Neuronal stem cell (in vitro differentiated cells): ENCODE data around the gene FAM174A.

Experiments
- DNase-seq: peaks from one replicate; pipeline ENCODE4 v3.0.0-alpha.2; 2013; ENCODE audit warnings: low spot score
- H2AFZ ChIP-seq: one replicate; pipeline ENCODE4 v1.6.1; 2013; ENCODE audit warnings: mild to moderate bottlenecking, low read length, inconsistent platforms
- H2AK5ac ChIP-seq: 2 replicates; pipeline ENCODE4 v1.6.1; 2013; ENCODE audit warnings: low read depth, mild to moderate bottlenecking, inconsistent platforms, low read length, moderate library complexity, mixed read lengths
- H2BK120ac ChIP-seq: 2 replicates; pipeline ENCODE4 v1.6.1; 2013; ENCODE audit warnings: low read depth, mild to moderate bottlenecking, inconsistent platforms, low read length, moderate library complexity, mixed read lengths
- H2BK12ac ChIP-seq: one replicate; pipeline ENCODE4 v1.6.1; 2013; ENCODE audit warnings: low read length, inconsistent platforms
- H2BK15ac ChIP-seq: 2 replicates; pipeline ENCODE4 v1.6.1; 2013; ENCODE audit warnings: mild to moderate bottlenecking, low read length, inconsistent platforms, mixed read lengths
- H2BK5ac ChIP-seq: one replicate; pipeline ENCODE4 v1.6.1; 2013; ENCODE audit warnings: inconsistent platforms, mild to moderate bottlenecking, low read length, moderate library complexity
- H3K14ac ChIP-seq: one replicate; pipeline ENCODE4 v1.6.1; 2013; ENCODE audit warnings: low read length, inconsistent platforms
- H3K18ac ChIP-seq: 2 replicates; pipeline ENCODE4 v1.6.1; 2013; ENCODE audit warnings: low read length, inconsistent platforms
- H3K23ac ChIP-seq: 2 replicates; pipeline ENCODE4 v1.6.1; 2013; ENCODE audit warnings: low read depth, mild to moderate bottlenecking, mixed read lengths, low read length, inconsistent platforms; ENCODE audit not compliant: poor library complexity
- H3K27ac ChIP-seq: replicated peaks from 3 replicates; pipeline ENCODE4 v1.5.1; 2013; ENCODE audit warnings: low read length, inconsistent platforms
- H3K27me3 ChIP-seq, 3 experiments: 2 replicates each; pipeline ENCODE4 v1.6.1; 2013; ENCODE audit warnings: low read length in 3 of 3, mild to moderate bottlenecking in 2 of 3, inconsistent platforms in 1 of 3, low read depth in 1 of 3, mixed read lengths in 1 of 3, moderate library complexity in 1 of 3; ENCODE audit not compliant: control insufficient read depth in 3 of 3, insufficient read depth in 3 of 3
- H3K36me3 ChIP-seq, 2 donors: replicated peaks in 1 of 2; 2 replicates each; pipeline ENCODE4 v1.6.1; 2013; ENCODE audit warnings: low read length in 2 of 2; ENCODE audit not compliant: control insufficient read depth in 2 of 2, insufficient read depth in 2 of 2
- H3K4ac ChIP-seq: 2 replicates; pipeline ENCODE4 v1.6.1; 2013; ENCODE audit warnings: inconsistent platforms, mild to moderate bottlenecking, low read length, moderate library complexity
- H3K4me1 ChIP-seq, 2 donors: 1 replicate in 1 of 2; 2 replicates in 1 of 2; pipeline ENCODE4 v1.6.1; 2013; ENCODE audit warnings: low read length in 2 of 2, low read depth in 1 of 2; ENCODE audit not compliant: control insufficient read depth in 2 of 2, insufficient read depth in 1 of 2
- H3K4me2 ChIP-seq: one replicate; pipeline ENCODE4 v1.6.1; 2013; ENCODE audit warnings: mild to moderate bottlenecking, low read length, inconsistent platforms; ENCODE audit not compliant: insufficient read depth, poor library complexity, severe bottlenecking
- H3K4me3 ChIP-seq, 2 donors: 2 replicates each; pipeline ENCODE4 v1.5.1; 2013; ENCODE audit warnings: low read length in 2 of 2, mild to moderate bottlenecking in 2 of 2, inconsistent platforms in 1 of 2, moderate library complexity in 1 of 2
- H3K79me1 ChIP-seq: one replicate; pipeline ENCODE4 v1.6.1; 2013; ENCODE audit warnings: low read depth, mild to moderate bottlenecking, inconsistent platforms, low read length, moderate library complexity
- H3K9ac ChIP-seq: one replicate; pipeline ENCODE4 v1.6.1; 2013; ENCODE audit warnings: mild to moderate bottlenecking, low read depth, low read length, inconsistent platforms; ENCODE audit not compliant: poor library complexity
- H3K9me3 ChIP-seq, 2 donors: replicated peaks in 1 of 2; 2 replicates each; pipeline versions ENCODE3 to v1.6.1; 2013; ENCODE audit warnings: low read length in 2 of 2, mild to moderate bottlenecking in 2 of 2, inconsistent platforms in 1 of 2, low read depth in 1 of 2, mixed read lengths in 1 of 2, moderate library complexity in 1 of 2; ENCODE audit not compliant: control insufficient read depth in 2 of 2, insufficient read depth in 1 of 2
- H4K8ac ChIP-seq: one replicate; pipeline ENCODE4 v1.6.1; 2013; ENCODE audit warnings: low read depth, mild to moderate bottlenecking, inconsistent platforms, low read length, moderate library complexity
- H4K91ac ChIP-seq: one replicate; pipeline ENCODE4 v1.6.1; 2013; ENCODE audit warnings: low read length, low read depth, mild to moderate bottlenecking, inconsistent platforms; ENCODE audit not compliant: poor library complexity
- WGBS, 2 donors: extraction: QIAGEN DNeasy Blood & Tissue Kit; methylation state at CpG; one replicate each; pipeline ENCODE4 v1.1.7; 2013; ENCODE audit warnings: missing lambda C conversion rate in 2 of 2, mixed read lengths in 1 of 2; ENCODE audit not compliant: insufficient read length in 2 of 2, insufficient replicate concordance in 1 of 2; ENCODE audit errors: extremely low coverage in 2 of 2; 5-methylcytosine and 5-hydroxymethylcytosine counted together

Gene FAM174A

DNA sequence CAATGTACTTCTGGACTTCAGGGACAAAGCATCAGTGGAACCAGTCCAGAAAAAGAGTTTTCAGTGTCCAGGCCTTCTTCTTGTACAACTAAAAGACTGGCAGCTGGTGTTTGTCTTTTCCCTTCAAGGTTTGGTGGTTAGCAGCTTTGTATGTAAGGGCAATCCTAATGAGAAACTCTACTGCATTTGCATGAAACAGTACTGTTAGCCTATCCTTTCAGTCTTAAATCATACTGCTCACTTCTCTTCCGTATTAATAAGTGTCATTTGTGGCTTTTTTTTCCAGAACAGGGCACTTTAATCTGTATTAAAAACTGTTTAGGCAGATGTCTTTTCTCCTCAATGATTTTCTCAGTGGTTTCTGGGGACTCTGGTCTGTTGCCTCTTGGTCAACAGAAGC is 48.9 kb downstream of the FAM174A start:
- no peak overlapping the region for H3K27ac ChIP-seq
- no peak overlapping the region for H2BK5ac ChIP-seq
- no peak overlapping the region for H2BK120ac ChIP-seq
- H3K27me3 ChIP-seq: no peaks in the 10 kb centered on the region
- no peak overlapping the region for H2AK5ac ChIP-seq
- no peak overlapping the region for H2AFZ ChIP-seq
- H3K4me2 ChIP-seq: no peak overlapping the region
- no peak overlapping the region for H3K14ac ChIP-seq
- WGBS, 2 donors: no CpG with 5 or more reads among the region's 1 CpG
- peaks cover 0 to 4% of the 10 kb centered on the region in 2 donors for H3K4me1 ChIP-seq
- no peak overlapping the region for H3K9ac ChIP-seq
- H4K91ac ChIP-seq: no peak overlapping the region
- no peak overlapping the region for H3K4ac ChIP-seq
- H4K8ac ChIP-seq: no peak overlapping the region
- no peak for DNase-seq
- no peak overlapping the region for H3K18ac ChIP-seq
- no peaks in the 10 kb centered on the region for H3K79me1 ChIP-seq
- H3K23ac ChIP-seq: no peak overlapping the region
- no peak overlapping the region for H2BK15ac ChIP-seq
- H2BK12ac ChIP-seq: no peak overlapping the region
- H3K4me3 ChIP-seq: no peak overlapping the region
- no peaks in the 10 kb centered on the region for H3K9me3 ChIP-seq
- H3K36me3 ChIP-seq: peaks cover 0 to 2% of the 10 kb centered on the region in 2 donors

DNA sequence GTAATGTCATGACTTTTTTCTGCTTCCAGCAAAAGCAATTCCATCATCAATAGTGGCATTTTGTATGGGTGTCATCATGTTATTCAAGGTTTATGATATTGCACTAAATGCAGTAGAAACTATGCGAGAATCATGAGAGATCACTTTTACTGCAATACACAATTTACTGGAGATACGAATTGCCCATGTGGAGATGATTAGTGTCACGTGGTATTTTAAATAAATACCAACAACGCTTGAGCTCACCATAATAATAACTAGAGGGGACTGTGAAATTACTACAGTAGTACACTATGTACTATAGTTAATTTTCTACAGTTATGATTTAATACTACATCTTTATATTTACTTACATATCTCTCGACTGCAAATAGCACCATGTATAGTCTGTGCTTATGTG is 49.7 kb downstream of the FAM174A start:
- Histone ChIP-seq H3K4me2 (no peak overlapping the region), H4K91ac (no peak overlapping the region), H3K36me3 (peaks cover 0 to 2% of the 10 kb centered on the region in 2 donors), H2AFZ (no peak overlapping the region), H2BK120ac (no peak overlapping the region), H2BK15ac (no peak overlapping the region), H3K27me3 (no peaks in the 10 kb centered on the region), H2BK12ac (no peak overlapping the region), H3K4me1 (peaks cover 0 to 4% of the 10 kb centered on the region in 2 donors), H2BK5ac (no peak overlapping the region), H3K4ac (no peak overlapping the region), H3K79me1 (no peaks in the 10 kb centered on the region), H3K9me3 (no peaks in the 10 kb centered on the region), H3K23ac (no peak overlapping the region), H3K4me3 (no peak overlapping the region), H4K8ac (no peak overlapping the region), H2AK5ac (no peak overlapping the region), H3K9ac (no peak overlapping the region), H3K27ac (no peak overlapping the region), H3K14ac (no peak overlapping the region), H3K18ac (no peak overlapping the region)
- no CpG with 5 or more reads among the region's 5 CpGs for WGBS, 2 donors
- no peak for DNase-seq

DNA sequence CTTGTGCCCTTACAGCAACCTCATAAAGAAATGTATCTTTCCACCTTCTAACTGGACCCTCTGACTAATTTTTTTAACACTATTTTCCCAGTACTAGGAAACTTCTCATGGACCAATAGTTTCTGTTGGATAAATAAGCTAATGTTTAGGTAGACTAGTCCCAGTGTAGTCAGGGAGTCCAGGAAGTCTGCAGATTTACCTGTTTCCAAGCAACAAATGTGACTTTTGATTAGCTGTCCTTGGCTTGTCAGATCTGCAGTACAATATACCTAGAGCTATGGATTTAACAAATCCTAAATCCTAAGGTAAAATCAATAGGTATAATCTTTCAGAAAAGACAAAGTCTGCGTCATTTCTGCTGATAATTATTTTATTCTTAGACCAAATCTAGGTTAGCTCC is 55.7 kb downstream of the FAM174A start:
- Histone ChIP-seq H3K4me1 (no peaks in the 10 kb centered on the region), H3K27ac (no peak overlapping the region), H3K36me3 (peaks cover 0 to 2% of the 10 kb centered on the region in 2 donors), H2BK120ac (no peak overlapping the region), H3K9me3 (no peaks in the 10 kb centered on the region), H2BK12ac (no peak overlapping the region), H3K4ac (no peak overlapping the region), H3K23ac (no peak overlapping the region), H3K18ac (no peak overlapping the region), H3K27me3 (no peaks in the 10 kb centered on the region), H3K4me2 (no peak overlapping the region), H2AK5ac (no peak overlapping the region), H3K14ac (no peak overlapping the region), H3K4me3 (no peak overlapping the region), H4K8ac (no peak overlapping the region), H4K91ac (no peak overlapping the region), H3K9ac (no peak overlapping the region), H3K79me1 (no peaks in the 10 kb centered on the region), H2AFZ (no peak overlapping the region), H2BK15ac (no peak overlapping the region), H2BK5ac (no peak overlapping the region)
- WGBS, 2 donors: no CpG with 5 or more reads among the region's 1 CpG
- DNase-seq: no peak

DNA sequence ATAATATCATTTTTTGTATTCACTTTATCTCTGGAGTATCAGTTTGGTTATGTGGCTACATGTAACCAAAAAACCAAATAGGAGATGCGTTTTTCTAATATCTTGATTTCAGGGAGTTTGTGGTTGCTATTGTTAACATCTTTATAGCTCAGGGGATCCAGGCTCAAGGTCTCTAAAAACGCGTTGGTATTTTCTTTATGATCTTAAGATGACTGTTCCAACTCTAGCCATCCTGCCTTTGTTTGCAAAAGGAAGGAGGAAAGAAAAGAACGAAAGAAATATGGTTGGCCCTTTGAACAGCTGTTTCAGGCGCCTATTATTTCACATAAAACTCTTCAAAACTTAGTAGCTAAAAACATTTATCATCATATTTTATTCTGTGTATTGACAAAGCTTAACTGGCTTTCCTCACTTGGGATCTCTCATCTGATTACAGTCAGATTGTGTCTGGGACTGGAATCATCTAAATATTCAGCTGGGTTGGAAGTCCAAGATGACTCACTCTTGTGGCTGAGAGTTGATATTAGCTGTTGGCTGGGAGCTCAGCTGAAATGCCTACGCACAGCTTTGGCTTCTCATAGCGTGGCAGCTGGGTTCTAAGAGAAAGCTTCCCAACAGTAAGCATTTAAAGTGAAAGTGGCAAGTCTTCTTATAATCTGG is 60.1 kb downstream of the FAM174A start:
- H3K4me3 ChIP-seq: no peak overlapping the region
- no CpG with 5 or more reads among the region's 7 CpGs for WGBS, 2 donors

More for the DNA sequence above, 60.1 kb downstream of the FAM174A start:
- Histone ChIP-seq H3K27me3 (no peaks in the 10 kb centered on the region), H2AK5ac (no peak overlapping the region), H2BK5ac (no peak overlapping the region), H3K4ac (no peak overlapping the region), H2AFZ (no peak overlapping the region), H3K23ac (no peak overlapping the region), H3K9ac (no peak overlapping the region), H4K8ac (no peak overlapping the region), H3K4me1 (no peaks in the 10 kb centered on the region), H4K91ac (no peak overlapping the region), H3K14ac (no peak overlapping the region), H3K79me1 (no peaks in the 10 kb centered on the region), H3K27ac (no peak overlapping the region), H3K36me3 (no peaks in the 10 kb centered on the region), H2BK15ac (no peak overlapping the region), H3K9me3 (no peaks in the 10 kb centered on the region), H2BK120ac (no peak overlapping the region), H3K18ac (no peak overlapping the region), H2BK12ac (no peak overlapping the region), H3K4me2 (no peak overlapping the region)
- DNase-seq: no peak
